HG03439 (cell line): ENCODE data around the gene OPCML.

ENCODE experiments used
- ATAC-seq: cut with Tn5 transposase; IDR thresholded peaks from one replicate; pipeline ENCODE4 v1.9.1; 2021; ENCODE audit warnings: mild to moderate bottlenecking, moderate library complexity; ENCODE audit not compliant: unreplicated experiment

The OPCML gene

GRCh38 chr11:133240908-133241655 lies 291.2 kb downstream of the OPCML start:
- no peak for ATAC-seq

DNA sequence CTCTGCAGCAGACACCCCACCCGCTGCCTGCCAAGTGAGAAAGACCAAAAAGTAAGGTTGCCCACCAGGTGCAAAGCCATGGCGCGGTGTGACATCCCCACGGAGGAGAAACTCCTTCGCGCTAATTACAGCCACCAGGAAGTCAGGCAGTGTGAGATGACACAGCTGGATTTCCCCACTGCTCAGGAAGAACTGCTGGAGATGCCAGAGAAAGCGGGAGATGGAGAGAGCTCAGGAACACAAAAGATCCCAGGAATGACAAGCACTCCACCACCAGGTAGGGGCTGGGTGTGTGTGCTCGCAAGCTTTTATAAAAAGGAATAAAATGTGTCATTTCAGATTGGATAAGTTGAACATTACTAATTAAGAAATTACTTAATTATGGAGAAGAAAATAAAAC lies 292.7 kb downstream of the OPCML start:
- no peak for ATAC-seq

DNA sequence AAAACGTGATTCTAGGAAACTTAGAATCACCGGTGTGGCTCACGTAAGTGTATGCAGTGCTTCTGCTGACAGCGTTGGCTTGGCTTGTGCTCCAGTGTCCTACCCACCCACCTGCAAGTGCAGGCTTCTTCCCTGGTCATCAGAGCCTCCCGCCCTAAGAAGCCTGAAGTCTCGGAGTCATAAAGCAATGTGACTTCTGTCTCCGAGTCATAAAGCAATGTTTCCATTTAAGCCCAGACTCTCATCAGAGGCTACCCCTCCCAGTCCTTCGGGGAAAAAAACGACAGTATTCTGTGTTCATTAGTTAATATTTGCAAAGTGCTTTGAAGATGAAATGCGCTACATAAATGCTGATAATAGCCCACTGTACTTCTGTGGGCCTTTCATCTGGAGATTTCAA lies 293.8 kb downstream of the OPCML start:
- no peak for ATAC-seq

GRCh38 chr11:133238027-133238426 lies 294.3 kb downstream of the OPCML start:
- no peak for ATAC-seq

DNA sequence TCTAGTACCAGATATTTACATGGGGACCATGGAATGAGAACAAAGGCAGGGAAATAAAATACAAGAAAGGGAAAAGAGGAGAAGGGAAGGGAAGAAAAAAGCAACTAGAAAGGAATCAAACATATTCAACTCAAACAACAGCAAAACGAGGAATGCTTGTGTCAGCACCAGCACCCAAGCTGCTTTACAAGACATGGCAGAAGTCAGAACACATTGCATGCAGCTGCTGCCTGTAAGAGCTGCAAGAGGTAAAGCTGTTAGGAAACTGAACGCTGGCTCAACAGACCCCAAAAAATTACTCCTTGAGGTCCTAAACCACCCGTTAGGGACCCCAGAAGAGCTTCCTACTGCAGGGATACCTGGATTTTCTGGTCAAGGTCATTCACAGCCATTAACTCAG lies 296.9 kb downstream of the OPCML start:
- ATAC-seq = no peak

- no peak for ATAC-seq
These were observed 297.4 kb downstream of the OPCML start for GRCh38 chr11:133234883-133235282.

DNA sequence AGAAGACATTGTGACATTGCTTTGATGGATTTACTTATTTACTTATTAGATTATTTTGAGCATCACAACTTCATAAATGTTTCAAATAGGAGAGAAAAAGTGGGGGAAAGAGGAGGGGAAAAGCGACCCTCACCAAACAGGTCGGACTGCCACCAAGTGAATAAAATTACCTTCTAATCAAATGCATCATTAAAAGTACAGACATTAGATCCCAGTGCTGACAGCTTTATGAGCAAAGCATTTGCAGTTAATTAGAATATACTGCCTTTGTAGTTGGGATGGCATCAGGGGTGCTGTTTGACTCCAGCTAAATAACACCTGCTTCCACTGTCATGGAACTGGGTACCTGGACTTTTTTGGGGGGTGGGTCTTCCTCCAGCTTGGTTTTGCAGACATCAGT lies 299.6 kb downstream of the OPCML start:
- ATAC-seq = no peak

DNA sequence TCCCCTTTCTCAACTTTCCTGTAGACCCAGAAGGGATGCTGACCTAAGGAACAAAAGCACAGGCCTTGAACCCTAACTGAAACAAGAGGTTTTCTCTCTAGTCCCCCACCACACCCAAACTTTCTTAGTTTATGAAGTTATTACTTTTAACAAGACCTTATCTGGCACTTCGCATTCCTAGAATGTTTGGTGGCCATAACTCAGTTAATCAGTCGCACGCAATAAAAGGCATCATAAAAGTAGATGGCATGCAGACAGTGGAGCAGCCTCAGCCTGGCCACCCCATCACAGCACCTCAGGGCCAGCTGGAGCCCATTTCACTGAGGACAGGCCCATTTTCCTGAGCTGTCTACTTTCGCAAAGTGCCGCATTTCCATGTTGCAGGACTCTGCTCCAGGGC lies 301.9 kb downstream of the OPCML start:
- ATAC-seq = no peak

DNA sequence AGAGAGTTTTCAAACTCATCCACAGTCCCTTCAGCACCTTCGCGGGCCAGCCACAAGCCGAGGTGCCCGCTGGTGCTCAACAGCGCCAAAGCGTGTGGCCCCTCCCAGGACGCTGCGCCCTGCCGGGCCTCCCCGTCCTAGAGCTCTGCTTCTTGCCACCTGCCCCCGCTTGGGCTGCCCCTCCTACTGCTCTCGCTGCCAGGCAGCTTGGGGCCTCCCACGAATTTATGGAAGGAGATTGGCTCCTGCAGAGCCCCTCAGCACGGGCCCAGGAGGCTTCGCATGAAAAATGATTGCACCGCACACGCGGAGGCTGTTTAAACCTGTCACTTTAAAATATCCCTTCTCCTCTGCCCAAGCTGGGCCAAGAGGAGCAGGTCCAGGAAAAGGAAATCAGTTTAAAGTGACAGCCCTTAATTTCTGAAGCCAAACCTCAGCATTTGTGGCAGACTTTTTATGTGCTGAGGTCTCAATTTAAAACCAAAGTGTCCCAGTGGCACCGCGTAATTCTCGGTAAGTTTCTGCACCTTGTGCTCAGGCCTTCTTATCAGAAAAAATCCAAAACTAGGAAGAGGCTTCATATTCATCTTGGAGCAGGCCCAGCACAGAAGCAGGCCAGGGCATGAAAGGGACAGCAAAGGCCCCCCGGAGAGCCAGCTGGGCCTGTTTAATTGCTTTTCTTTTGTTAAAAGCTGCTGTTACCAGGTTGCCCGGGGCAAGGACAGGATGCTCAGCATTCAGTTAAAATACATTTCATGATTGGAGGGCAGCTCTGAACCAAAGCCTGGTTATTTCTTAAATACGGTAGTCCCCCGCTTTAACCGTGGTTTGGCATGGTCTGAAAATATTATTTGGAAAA lies 303.6 kb downstream of the OPCML start:
- ATAC-seq = no peak

DNA sequence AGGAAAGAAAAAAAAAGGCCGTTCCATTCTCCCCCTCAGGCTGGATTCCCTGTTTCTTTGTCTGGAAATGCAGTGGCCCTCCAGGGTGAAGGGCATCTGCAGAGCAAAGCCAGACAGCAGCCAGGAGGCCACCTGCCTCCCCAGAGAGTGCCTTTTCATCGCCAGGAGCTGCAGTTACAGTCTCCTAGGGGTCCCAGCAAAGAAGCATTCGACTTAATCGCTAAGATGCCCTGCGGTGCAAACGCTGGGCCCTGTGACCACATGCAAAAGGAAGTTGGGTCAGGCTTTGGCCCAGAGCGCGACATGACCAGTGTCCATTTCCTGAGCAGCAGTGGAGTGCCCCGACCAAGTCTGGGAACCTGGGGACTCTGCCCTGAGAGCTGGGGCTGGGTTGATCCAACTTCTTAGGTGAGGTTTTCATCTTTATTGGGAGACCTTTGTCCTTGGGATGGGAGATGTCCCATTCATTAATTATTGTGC lies 304.6 kb downstream of the OPCML start:
- ATAC-seq = no peak

- no peak for ATAC-seq
These were observed 308.0 kb downstream of the OPCML start for GRCh38 chr11:133224271-133224670.

DNA sequence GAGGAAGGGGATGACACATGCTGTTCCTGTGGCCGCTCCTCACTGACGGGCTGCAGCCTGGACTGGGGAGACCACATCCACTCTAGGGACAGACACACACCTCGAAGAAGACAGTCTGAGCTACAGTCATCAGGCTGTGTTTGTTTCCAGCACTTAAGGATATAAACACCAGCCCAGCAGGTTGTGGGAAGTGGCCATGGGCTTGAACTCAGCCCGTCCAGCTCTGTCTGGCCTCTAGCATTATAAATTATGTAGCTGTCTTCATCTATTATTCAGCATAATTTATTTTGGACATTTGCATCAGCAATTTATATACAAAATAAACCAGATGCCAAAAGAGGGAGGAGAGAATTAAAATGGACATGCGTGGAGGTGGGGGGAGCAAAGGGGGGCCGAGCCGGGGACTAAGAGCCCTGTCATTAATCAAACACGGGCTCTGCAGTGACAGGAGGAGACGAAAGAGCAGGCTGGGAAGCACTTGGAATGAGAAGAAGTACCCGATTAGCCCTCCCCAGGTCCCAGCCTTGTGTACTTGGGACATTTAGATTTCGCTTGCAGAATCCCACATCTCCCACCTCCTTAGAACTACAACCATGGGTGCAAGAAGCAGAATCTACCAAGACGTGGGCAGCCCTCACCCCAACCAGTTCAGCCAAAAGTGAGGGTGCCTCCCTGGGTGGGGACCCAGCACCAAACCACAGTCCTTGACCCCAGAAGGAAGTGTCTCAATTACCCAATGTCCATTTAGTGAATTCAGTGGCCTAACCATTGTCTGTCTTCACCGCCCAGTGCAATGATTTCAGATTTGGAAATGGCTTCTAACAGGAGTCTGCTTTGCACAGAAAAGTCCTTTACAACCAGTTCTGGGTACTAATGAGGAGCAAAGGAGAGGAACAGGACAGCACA lies 309.6 kb downstream of the OPCML start:
- no peak for ATAC-seq

DNA sequence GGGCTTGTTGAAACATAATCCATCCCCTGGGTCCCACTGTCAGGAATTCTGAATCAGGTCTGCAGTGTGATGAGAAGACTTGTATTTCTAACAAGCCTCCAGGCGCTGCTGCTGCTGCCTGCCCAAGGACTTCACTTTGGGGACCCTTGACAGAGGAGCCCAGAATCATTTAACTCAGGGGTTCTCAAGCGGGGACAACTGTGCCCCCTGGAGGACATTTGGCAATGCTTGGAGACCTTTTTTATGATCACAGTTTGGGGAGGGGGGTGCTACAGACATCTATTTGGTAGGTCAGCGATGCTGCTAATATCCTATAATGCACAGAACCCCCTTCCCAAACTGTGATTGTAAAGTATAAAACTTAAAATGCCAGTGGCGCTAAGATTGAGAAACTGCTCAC lies 312.8 kb downstream of the OPCML start:
- ATAC-seq = no peak

- ATAC-seq = no peak
These were observed 315.5 kb downstream of the OPCML start for GRCh38 chr11:133216813-133217212.

GRCh38 chr11:133215596-133216230 lies 316.6 kb downstream of the OPCML start:
- no peak for ATAC-seq

- no peak for ATAC-seq
These were observed 317.7 kb downstream of the OPCML start for GRCh38 chr11:133214646-133215045.

- ATAC-seq = no peak
These were observed 320.1 kb downstream of the OPCML start for GRCh38 chr11:133212201-133212600.

DNA sequence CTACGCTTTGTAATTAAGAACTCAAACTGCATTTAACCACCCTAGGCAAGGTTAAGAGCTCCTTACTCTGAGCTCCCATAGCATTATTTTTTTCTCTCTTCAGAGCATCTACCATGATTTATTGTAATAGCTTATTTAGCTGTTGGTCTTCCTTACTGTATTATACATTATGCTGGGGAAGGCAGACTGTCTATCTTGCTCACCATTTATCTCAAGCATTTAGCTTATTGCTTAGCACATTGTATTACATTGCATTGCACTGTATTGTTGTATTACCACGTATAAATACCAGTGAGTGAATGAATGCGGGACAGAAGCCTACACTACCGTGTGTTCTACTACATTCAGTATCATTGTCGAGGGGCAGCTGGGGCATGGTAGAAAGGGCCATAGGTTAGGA lies 324.3 kb downstream of the OPCML start:
- ATAC-seq = no peak

DNA sequence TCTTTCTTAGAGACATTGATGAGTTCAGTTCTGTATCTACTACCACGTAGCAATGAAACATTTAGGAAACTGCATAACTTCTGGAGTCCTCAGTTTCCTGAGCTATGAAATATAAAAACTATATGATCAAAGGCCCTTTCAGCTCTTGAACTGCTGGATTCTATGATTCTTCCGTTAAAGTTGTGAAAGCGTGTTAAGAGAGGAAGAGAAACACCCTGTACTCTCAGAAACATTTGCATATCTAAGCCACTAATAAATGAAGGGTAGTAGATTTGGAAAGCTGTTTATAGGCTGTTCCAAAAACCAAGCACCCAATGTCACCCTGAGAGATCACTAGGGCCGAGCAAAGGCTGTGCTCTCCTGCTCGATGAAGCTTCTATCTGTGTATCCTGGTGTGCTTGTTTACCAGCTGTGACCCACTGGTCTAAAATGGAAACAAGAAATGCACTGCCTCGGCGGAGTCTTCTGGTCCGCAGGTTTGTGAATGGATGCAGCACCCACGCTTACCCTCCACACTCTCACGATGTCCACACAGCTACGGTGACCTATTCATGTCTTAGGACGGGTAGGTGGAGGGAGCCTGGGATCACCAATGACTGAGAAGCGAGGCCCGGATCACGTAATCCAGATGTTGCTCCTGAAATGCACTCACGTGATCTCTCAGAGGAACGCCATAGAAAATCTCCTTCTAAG lies 325.8 kb downstream of the OPCML start:
- no peak for ATAC-seq

- no peak for ATAC-seq
These were observed 328.1 kb downstream of the OPCML start for GRCh38 chr11:133204158-133204557.
